Activated naive CD4-positive, alpha-beta T cell treated with anti-CD3 and anti-CD28 coated beads, Interleukin-2, amount 50 U/mL, for 72 hours (primary cell): ENCODE results near the gene RNF123. TPM values are rescaled to one million over a fixed set of nuclear protein-coding genes. Genes with fewer than 3 reads are reported as not detected.

ENCODE experiments used
- ATAC-seq, 2 donors: fragments of 150-1000 bp; cut with Tn5 transposase; 2 replicates each; pipeline ENCODE4 v1.10.0; 2021; ENCODE audit warnings: mild to moderate bottlenecking in 2 of 2, moderate library complexity in 2 of 2
- DNase-seq, 2 donors: peaks; one replicate each; pipeline ENCODE4 v3.0.0; 2021 to 2022; ENCODE audit warnings: low spot score in 2 of 2
- H3K27ac Mint-ChIP-seq, 2 donors: one replicate each; pipeline ENCODE4 v1.8.0; 2022; ENCODE audit warnings: mild to moderate bottlenecking in 2 of 2, mixed read lengths in 2 of 2
- H3K36me3 Mint-ChIP-seq, 2 donors: one replicate each; pipeline ENCODE4 v1.8.0; 2022; ENCODE audit warnings: mixed read lengths in 2 of 2
- H3K9me3 Mint-ChIP-seq, 2 donors: one replicate each; pipeline ENCODE4 v1.8.0; 2022; ENCODE audit warnings: mixed read lengths in 2 of 2
- total RNA-seq, 2 donors: library from RNA; stranded (reverse); gene quantifications; one replicate each; pipeline ENCODE4 v1.2.3, GENCODE V29; 2022

The RNF123 gene
- total RNA-seq, 2 donors from 2014 or later: 25.5 to 34.0 TPM

- peak overlapping the region in 1 of 2 donors; percentile 59 for H3K27ac Mint-ChIP-seq
- H3K9me3 Mint-ChIP-seq: no peaks in the 10 kb centered on the region
- ATAC-seq: no peak
- DNase-seq: no peak
- H3K36me3 Mint-ChIP-seq: no peaks in the 10 kb centered on the region
Observed at GRCh38 chr3:49704629-49705028, 15.3 kb downstream of the RNF123 start.

DNA sequence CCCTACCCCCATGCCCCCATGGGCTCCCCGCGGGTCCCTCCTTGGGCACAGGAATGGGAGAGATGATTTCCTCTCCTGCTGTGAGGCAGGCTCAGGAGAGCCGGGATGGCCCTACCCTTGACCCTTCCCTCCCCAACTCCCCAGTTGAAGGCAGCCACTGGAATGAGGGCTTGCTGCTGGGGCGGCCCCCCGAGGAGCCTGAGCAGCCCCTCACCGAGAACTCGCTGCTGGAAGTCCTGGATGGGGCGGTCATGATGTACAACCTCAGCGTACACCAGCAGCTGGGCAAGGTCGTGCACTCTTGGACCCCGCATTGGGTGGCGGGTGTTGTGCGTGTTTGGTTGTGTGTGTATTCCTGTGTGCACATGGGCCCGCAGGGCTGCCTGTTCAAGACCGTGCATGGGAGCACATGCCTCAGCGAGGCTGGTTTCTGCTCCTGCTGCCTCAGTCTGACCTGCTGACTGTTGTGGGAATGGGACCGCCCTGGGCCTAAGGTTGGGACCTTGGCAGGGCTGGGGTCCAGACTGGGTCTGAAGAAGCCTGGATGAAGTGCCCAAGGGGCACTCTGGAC lies 16.1 kb downstream of the RNF123 start:
- DNase-seq (no peak), ATAC-seq (no peak)
- Mint-ChIP-seq H3K9me3 (no peaks in the 10 kb centered on the region), H3K27ac (no peak overlapping the region), H3K36me3 (no peaks in the 10 kb centered on the region)

DNA sequence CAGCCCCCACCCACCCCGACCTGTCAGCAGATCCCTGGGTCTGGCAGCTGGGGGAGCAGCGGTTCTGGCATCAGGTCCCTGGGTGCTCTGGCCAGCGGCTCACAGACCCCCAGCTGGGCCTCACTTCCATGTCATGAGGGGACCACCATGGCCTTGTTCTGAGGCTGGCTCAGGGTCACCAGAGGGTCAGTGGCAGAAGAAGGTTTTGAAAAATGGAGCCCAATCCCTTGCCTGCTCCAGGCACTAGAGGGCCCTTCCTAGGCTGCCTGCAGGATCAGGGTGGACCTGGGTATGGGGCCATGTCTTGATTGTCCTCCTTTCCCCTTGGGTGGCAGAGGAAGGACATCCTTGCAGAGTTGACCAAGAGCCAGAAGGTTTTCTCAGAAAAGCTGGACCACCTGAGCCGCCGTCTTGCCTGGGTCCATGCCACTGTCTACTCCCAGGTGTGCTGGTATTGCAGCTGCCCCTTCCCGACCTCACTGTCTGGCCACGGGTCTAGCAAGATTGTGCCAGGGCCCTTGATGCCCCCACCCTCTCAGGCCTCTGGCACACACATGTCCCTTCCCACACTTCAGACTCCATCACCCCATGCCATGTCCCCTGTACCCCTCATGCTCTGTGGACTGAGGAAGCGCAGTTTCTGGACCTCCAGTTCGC lies 17.2 kb downstream of the RNF123 start:
- H3K36me3 Mint-ChIP-seq: no peaks in the 10 kb centered on the region
- H3K9me3 Mint-ChIP-seq: no peaks in the 10 kb centered on the region
- no peak overlapping the region for H3K27ac Mint-ChIP-seq
- ATAC-seq (no peak), DNase-seq (no peak)

DNA sequence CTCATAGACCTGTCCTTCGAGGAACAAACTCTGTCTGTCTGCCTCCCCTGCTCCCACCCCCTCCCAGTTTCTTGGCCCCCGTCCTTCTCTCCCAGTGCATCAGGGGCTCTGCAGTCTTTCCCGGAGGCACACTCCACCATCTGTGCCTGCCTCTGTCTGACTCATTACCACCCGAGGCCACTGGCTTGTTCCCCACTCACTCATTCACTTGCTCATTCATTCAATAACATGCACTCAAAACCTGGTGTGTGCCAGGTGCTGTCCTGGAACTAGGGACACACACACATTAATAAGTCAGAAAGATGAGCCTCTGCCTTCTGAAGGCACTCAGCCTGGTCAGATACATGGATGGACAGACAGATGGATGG lies 17.7 kb downstream of the RNF123 start:
- no peaks in the 10 kb centered on the region for H3K9me3 Mint-ChIP-seq
- DNase-seq (no peak), ATAC-seq (no peak)
- no peaks in the 10 kb centered on the region for H3K36me3 Mint-ChIP-seq
- H3K27ac Mint-ChIP-seq: no peak overlapping the region

DNA sequence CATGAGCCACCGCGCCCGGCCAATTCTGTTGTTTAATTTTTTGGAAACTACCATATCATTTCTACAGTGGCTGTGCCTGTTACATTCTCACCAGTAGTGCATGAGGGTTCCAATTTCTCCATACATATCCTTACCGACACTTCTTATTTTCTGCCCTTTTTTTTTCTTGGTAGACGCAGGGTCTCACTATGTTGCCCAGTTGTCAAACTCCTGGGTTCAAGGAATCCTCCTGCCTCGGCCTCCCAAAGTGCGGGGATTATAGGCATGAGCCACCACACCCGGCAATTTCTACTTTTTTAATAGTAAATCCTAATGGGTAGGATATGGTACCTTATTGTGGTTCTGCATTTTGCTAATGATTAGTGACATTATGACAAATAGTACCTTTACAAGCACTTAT lies 20.5 kb downstream of the RNF123 start:
- no peaks in the 10 kb centered on the region for H3K9me3 Mint-ChIP-seq
- DNase-seq: no peak
- no peak for ATAC-seq
- H3K27ac Mint-ChIP-seq: no peak overlapping the region
- no peaks in the 10 kb centered on the region for H3K36me3 Mint-ChIP-seq

GRCh38 chr3:49711489-49711888 lies 22.1 kb downstream of the RNF123 start:
- Mint-ChIP-seq H3K27ac (peak overlapping the region; percentile 8 to 37), H3K36me3 (no peaks in the 10 kb centered on the region), H3K9me3 (no peaks in the 10 kb centered on the region)
- no peak for ATAC-seq
- no peak for DNase-seq

DNA sequence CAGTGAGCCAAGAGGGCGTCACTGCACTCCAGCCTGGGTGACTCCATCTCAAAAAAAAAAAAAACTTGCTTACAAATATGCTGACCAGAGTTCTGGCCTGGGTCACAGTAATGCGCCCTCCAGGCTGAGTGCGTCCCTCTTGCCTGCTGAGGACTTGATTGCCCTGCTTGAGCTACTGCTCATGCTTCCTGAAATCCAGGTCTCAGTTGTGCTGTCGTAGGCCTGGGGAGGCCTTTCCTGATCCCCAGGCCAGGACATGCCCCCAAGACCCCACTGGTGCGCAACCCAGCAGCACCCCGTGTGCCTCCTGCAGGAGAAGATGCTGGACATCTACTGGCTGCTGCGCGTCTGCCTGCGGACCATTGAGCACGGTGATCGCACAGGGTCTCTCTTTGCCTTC lies 22.8 kb downstream of the RNF123 start:
- Mint-ChIP-seq H3K9me3 (no peaks in the 10 kb centered on the region), H3K27ac (peak overlapping the region in 1 of 2 donors; percentile 8), H3K36me3 (no peaks in the 10 kb centered on the region)
- ATAC-seq: no peak
- no peak for DNase-seq

- Mint-ChIP-seq H3K9me3 (no peaks in the 10 kb centered on the region), H3K27ac (no peak overlapping the region), H3K36me3 (no peaks in the 10 kb centered on the region)
- no peak for ATAC-seq
- DNase-seq: no peak
Observed at GRCh38 chr3:49712631-49713317, 23.4 kb downstream of the RNF123 start.

- Mint-ChIP-seq H3K36me3 (no peaks in the 10 kb centered on the region), H3K9me3 (no peaks in the 10 kb centered on the region), H3K27ac (no peak overlapping the region)
- DNase-seq: peak in 1 of 2 donors; percentile 54
- ATAC-seq: no peak
Observed at GRCh38 chr3:49713336-49714105, 24.2 kb downstream of the RNF123 start.

DNA sequence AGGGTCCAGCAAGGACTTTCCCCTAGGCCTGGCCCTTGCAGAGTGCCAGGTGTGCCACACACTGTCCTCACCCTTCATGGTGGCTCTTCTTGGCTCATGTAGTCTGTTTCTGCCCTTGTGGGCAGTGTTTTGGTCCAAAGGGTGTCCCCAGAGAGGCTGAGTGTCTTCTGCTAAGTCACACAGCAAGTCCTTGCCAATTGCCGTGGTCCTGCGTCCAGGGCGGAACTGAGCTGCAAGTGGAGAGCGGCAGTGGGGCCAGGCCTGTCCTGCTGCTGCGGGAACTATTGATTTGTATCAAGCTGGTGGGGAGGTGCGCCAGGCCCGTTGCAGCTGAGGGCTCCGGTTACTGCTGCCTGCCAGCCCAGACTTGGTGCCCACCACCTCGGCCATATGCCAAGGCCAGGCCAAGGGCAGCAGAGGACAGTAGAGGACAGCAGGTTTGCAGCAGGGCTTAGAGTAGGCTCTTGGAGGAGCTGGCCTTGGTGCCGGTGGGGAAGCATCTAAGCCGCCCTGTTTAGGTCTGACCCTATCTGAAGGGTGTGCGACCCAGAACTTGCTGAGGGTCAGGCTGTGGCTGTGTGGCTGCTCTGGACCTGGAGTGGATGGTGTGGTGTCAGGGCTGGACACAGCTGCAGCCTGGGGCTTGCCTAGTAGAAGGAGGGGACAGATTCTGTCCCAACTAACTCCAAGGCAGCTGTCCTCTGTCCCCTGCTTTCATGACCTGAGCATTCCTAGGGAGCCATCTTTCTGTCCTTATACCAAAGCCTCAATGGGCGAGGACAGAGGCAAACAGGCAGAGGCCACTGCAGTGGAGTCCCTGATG lies 25.6 kb downstream of the RNF123 start:
- Mint-ChIP-seq H3K9me3 (no peaks in the 10 kb centered on the region), H3K27ac (peak overlapping the region; percentile 22 to 23), H3K36me3 (no peaks in the 10 kb centered on the region)
- ATAC-seq: no peak
- peak in 1 of 2 donors; percentile 54 for DNase-seq

DNA sequence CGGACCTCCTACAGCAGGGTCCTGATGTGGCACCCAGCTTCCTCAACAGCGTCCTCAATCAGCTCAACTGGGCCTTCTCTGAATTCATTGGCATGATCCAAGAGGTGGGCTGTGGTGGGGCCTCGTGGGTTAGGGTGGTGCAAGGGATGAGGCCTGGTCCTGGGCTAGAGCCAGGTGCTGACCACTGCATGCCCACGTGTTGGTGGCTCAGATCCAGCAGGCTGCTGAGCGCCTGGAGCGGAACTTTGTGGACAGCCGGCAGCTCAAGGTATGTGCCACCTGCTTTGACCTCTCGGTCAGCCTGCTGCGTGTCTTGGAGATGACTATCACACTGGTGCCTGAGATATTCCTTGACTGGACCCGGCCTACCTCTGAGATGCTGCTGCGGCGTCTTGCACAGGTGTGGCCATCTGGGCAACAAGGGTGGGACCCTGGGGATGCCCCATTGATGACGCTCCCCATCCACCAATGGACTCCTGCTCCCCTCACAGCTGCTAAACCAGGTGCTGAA lies 26.3 kb downstream of the RNF123 start:
- Mint-ChIP-seq H3K36me3 (no peaks in the 10 kb centered on the region), H3K9me3 (no peaks in the 10 kb centered on the region), H3K27ac (peak overlapping the region; percentile 22 to 23)
- ATAC-seq: no peak
- peak in 1 of 2 donors; percentile 54 for DNase-seq

DNA sequence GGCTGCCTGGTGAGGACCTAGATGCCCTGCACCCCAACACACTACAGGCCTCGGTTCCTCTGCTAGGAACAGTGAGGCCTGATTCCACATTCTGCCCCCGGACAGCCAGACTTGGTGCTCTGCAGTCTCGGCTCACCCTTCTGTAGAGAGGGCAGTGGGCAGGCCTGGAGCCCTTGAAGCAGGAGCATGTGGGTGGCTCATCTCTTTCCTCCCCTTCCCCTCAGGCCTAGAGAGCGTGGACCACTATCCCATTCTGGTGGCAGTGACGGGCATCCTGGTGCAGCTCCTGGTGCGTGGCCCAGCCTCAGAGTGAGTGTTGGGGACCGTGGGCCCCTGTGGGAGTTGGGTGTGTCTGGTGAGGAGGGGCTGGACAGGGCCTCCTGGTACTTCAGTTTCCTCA lies 26.8 kb downstream of the RNF123 start:
- no peaks in the 10 kb centered on the region for H3K9me3 Mint-ChIP-seq
- no peaks in the 10 kb centered on the region for H3K36me3 Mint-ChIP-seq
- H3K27ac Mint-ChIP-seq: no peak overlapping the region
- ATAC-seq (no peak), DNase-seq (no peak)

GRCh38 chr3:49716691-49717210 lies 27.4 kb downstream of the RNF123 start:
- no peak for ATAC-seq
- no peaks in the 10 kb centered on the region for H3K36me3 Mint-ChIP-seq
- peak in 1 of 2 donors; percentile 54 for DNase-seq
- H3K9me3 Mint-ChIP-seq: no peaks in the 10 kb centered on the region
- H3K27ac Mint-ChIP-seq: no peak overlapping the region

GRCh38 chr3:49717211-49717958 lies 28.0 kb downstream of the RNF123 start:
- DNase-seq (peak in 1 of 2 donors; percentile 54), ATAC-seq (no peak)
- Mint-ChIP-seq H3K27ac (no peak overlapping the region), H3K36me3 (peaks cover under 1% of the 10 kb centered on the region in 2 donors), H3K9me3 (no peaks in the 10 kb centered on the region)
